IMR-90 (cell line): ENCODE measurements around the gene THSD7B. TPM values are rescaled to one million over a fixed set of nuclear protein-coding genes. Genes with fewer than 3 reads are reported as not detected.

Source experiments
- ATAC-seq: fragments of 200-7000 bp; cut with Tn5 transposase; 2 replicates; pipeline ENCODE4 v1.9.1; 2020; ENCODE audit warnings: low read depth, mild to moderate bottlenecking, moderate library complexity
- BruUV-seq: library from RNA; stranded (reverse); fragments of 400-500 nt; replicated peaks from 2 replicates; lab custom pipeline; 2021; lab: Mats Ljungman, UMichigan
- CTCF ChIA-PET: fragments of 300-600 bp; formaldehyde crosslinking; extraction: SDS; loops from one replicate; lab custom pipeline; 2021; ENCODE audit warnings: antibody characterized with exemption; lab: Yijun Ruan, JAX
- POLR2A ChIA-PET: fragments of 300-600 bp; sonication (Branson Sonifier 250); formaldehyde crosslinking; loops from one replicate; lab custom pipeline; 2022; ENCODE audit warnings: antibody characterized with exemption; ENCODE audit not compliant: unreplicated experiment; lab: Charles Lee
- DNase-seq: peaks from one replicate; pipeline ENCODE4 v3.0.0; 2013
- H2AFZ ChIP-seq: replicated peaks from 2 replicates; pipeline ENCODE3; 2013; ENCODE audit warnings: low read length, mild to moderate bottlenecking; ENCODE audit not compliant: poor library complexity
- H2AK5ac ChIP-seq: 2 replicates; pipeline ENCODE4 v1.6.1; 2013; ENCODE audit warnings: low read depth, low read length, inconsistent platforms
- H2AK9ac ChIP-seq: replicated peaks from 2 replicates; pipeline ENCODE3; 2013; ENCODE audit warnings: mild to moderate bottlenecking, low read depth, low read length, moderate library complexity; ENCODE audit not compliant: poor library complexity
- H2BK120ac ChIP-seq: 2 replicates; pipeline ENCODE4 v1.6.1; 2013; ENCODE audit warnings: low read depth, low read length, inconsistent platforms
- H2BK15ac ChIP-seq: 3 replicates; pipeline ENCODE4 v1.6.1; 2013; ENCODE audit warnings: low read depth, low read length, inconsistent platforms
- H2BK20ac ChIP-seq: 2 replicates; pipeline ENCODE4 v1.6.1; 2013; ENCODE audit warnings: low read depth, mild to moderate bottlenecking, inconsistent platforms, low read length, moderate library complexity
- H2BK5ac ChIP-seq: 2 replicates; pipeline ENCODE4 v1.6.1; 2013; ENCODE audit warnings: mild to moderate bottlenecking, low read depth, low read length, inconsistent platforms; ENCODE audit not compliant: poor library complexity, severe bottlenecking
- H3K14ac ChIP-seq: replicated peaks from 2 replicates; pipeline ENCODE4 v1.6.1; 2013; ENCODE audit warnings: low read depth, low read length, inconsistent platforms
- H3K18ac ChIP-seq: 2 replicates; pipeline ENCODE4 v1.6.1; 2013; ENCODE audit warnings: low read depth, low read length, control low read depth
- H3K23ac ChIP-seq: 2 replicates; pipeline ENCODE4 v1.6.1; 2013; ENCODE audit warnings: low read depth, low read length, inconsistent platforms
- H3K27ac ChIP-seq: 2 replicates; pipeline ENCODE4 v1.5.1; 2013; ENCODE audit warnings: mild to moderate bottlenecking, control low read depth, low read length; ENCODE audit not compliant: insufficient read depth
- H3K27me3 ChIP-seq: 2 replicates; pipeline ENCODE4 v1.6.1; 2013; ENCODE audit warnings: low read length; ENCODE audit not compliant: control insufficient read depth, insufficient read depth
- H3K36me3 ChIP-seq: 2 replicates; pipeline ENCODE4 v1.6.1; 2013; ENCODE audit warnings: low read length, mixed read lengths; ENCODE audit not compliant: control insufficient read depth, insufficient read depth
- H3K4ac ChIP-seq: 2 replicates; pipeline ENCODE4 v1.6.1; 2013; ENCODE audit warnings: low read depth, low read length, inconsistent platforms
- H3K4me1 ChIP-seq: 2 replicates; pipeline ENCODE4 v1.6.1; 2013; ENCODE audit warnings: low read length, mixed read lengths; ENCODE audit not compliant: control insufficient read depth, insufficient read depth
- H3K4me2 ChIP-seq: 2 replicates; pipeline ENCODE4 v1.6.1; 2013; ENCODE audit warnings: low read depth, mild to moderate bottlenecking, control low read depth, low read length, moderate library complexity
- H3K4me3 ChIP-seq: 2 replicates; pipeline ENCODE4 v1.5.1; 2013; ENCODE audit warnings: low read depth, mild to moderate bottlenecking, control low read depth, low read length, moderate library complexity; ENCODE audit not compliant: insufficient read depth
- H3K56ac ChIP-seq: 2 replicates; pipeline ENCODE4 v1.6.1; 2013; ENCODE audit warnings: low read length, inconsistent platforms; ENCODE audit not compliant: insufficient read depth; ENCODE audit errors: extremely low read depth
- H3K79me1 ChIP-seq, 2 experiments: 2 replicates each; pipeline ENCODE4 v1.6.1; 2013; ENCODE audit warnings: low read length in 2 of 2, inconsistent platforms in 1 of 2, low read depth in 1 of 2
- H3K9ac ChIP-seq: 2 replicates; pipeline ENCODE4 v1.6.1; 2013; ENCODE audit warnings: low read depth, low read length, control low read depth
- H3K9me1 ChIP-seq: 2 replicates; pipeline ENCODE4 v1.6.1; 2013; ENCODE audit warnings: low read length, inconsistent platforms; ENCODE audit not compliant: insufficient read depth
- H3K9me3 ChIP-seq: 2 replicates; pipeline ENCODE4 v1.6.1; 2013; ENCODE audit warnings: low read length; ENCODE audit not compliant: control insufficient read depth, insufficient read depth
- H4K20me1 ChIP-seq: 2 replicates; pipeline ENCODE4 v1.6.1; 2013; ENCODE audit warnings: low read length, inconsistent platforms; ENCODE audit not compliant: insufficient read depth
- H4K5ac ChIP-seq: 2 replicates; pipeline ENCODE4 v1.6.1; 2013; ENCODE audit warnings: mild to moderate bottlenecking, low read depth, low read length, control low read depth
- H4K8ac ChIP-seq, 2 experiments: 2 replicates each; pipeline ENCODE4 v1.6.1; 2013; ENCODE audit warnings: low read depth in 2 of 2, low read length in 2 of 2, control low read depth in 1 of 2, inconsistent platforms in 1 of 2
- H4K91ac ChIP-seq: 2 replicates; pipeline ENCODE4 v1.6.1; 2013; ENCODE audit warnings: low read depth, low read length, inconsistent platforms; ENCODE audit not compliant: insufficient read depth
- BHLHE40 ChIP-seq: fragments of 150-350 bp; IDR thresholded peaks from 2 replicates; pipeline ENCODE4 v1.6.1; 2016; ENCODE audit warnings: mild to moderate bottlenecking, low read depth, low read length
- CEBPB ChIP-seq: IDR thresholded peaks from 2 replicates; pipeline ENCODE4 v1.6.1; 2012; ENCODE audit warnings: low read depth, low read length, improper control_type of control experiment
- CHD1 ChIP-seq: IDR thresholded peaks from 2 replicates; pipeline ENCODE4 v1.6.1; 2012; ENCODE audit warnings: low read depth, low read length, improper control_type of control experiment
- CTCF ChIP-seq: conservative IDR thresholded peaks from 2 replicates; pipeline ENCODE4 v1.5.1; 2012; ENCODE audit warnings: mild to moderate bottlenecking, low read depth, low read length, improper control_type of control experiment
- ELK1 ChIP-seq: fragments of 150-350 bp; IDR thresholded peaks from 2 replicates; pipeline ENCODE4 v1.6.1; 2016; ENCODE audit warnings: low read depth, mild to moderate bottlenecking, low read length, moderate library complexity, borderline replicate concordance
- FOS ChIP-seq: fragments of 150-350 bp; IDR thresholded peaks from 2 replicates; pipeline ENCODE4 v1.6.1; 2016; ENCODE audit warnings: low read depth, low read length
- MAFK ChIP-seq: IDR thresholded peaks from 2 replicates; pipeline ENCODE4 v1.6.1; 2012; ENCODE audit warnings: low read depth, low read length, improper control_type of control experiment
- MAZ ChIP-seq: IDR thresholded peaks from 2 replicates; pipeline ENCODE4 v1.6.1; 2012; ENCODE audit warnings: low read depth, mild to moderate bottlenecking, low read length, improper control_type of control experiment, moderate library complexity, borderline replicate concordance
- MXI1 ChIP-seq: IDR thresholded peaks from 2 replicates; pipeline ENCODE4 v1.6.1; 2012; ENCODE audit warnings: low read depth, mild to moderate bottlenecking, low read length, moderate library complexity, borderline replicate concordance
- NFE2L2 ChIP-seq: fragments of 150-350 bp; IDR thresholded peaks from 2 replicates; pipeline ENCODE4 v1.6.1; 2016; ENCODE audit warnings: low read depth, mild to moderate bottlenecking, low read length
- POLR2A ChIP-seq: IDR thresholded peaks from 2 replicates; pipeline ENCODE4 v1.6.1; 2012; ENCODE audit warnings: mild to moderate bottlenecking, low read depth, low read length
- RAD21 ChIP-seq: IDR thresholded peaks from 2 replicates; pipeline ENCODE4 v1.6.1; 2012; ENCODE audit warnings: low read length, improper control_type of control experiment
- RCOR1 ChIP-seq: IDR thresholded peaks from 2 replicates; pipeline ENCODE4 v1.6.1; 2012; ENCODE audit warnings: mild to moderate bottlenecking, low read length, improper control_type of control experiment; ENCODE audit not compliant: insufficient replicate concordance
- RFX5 ChIP-seq: IDR thresholded peaks from 2 replicates; pipeline ENCODE4 v1.8.0; 2012; ENCODE audit warnings: low read depth, mild to moderate bottlenecking, low read length, moderate library complexity
- SMC3 ChIP-seq: fragments of 150-350 bp; IDR thresholded peaks from 2 replicates; pipeline ENCODE4 v1.6.1; 2016; ENCODE audit warnings: low read depth, mild to moderate bottlenecking, antibody characterized with exemption, low read length, moderate library complexity
- USF2 ChIP-seq: fragments of 150-350 bp; IDR thresholded peaks from 2 replicates; pipeline ENCODE4 v1.6.1; 2017; ENCODE audit warnings: mild to moderate bottlenecking, antibody characterized with exemption, low read length, low read depth
- whole genome bisulfite sequencing, 2 experiments: methylation state at CpG; one replicate each; pipeline versions ENCODE4 v1.1.5 to v1.1.7; 2013; ENCODE audit warnings: missing lambda C conversion rate in 2 of 2; ENCODE audit not compliant: insufficient read length in 1 of 2; ENCODE audit errors: extremely low coverage in 2 of 2; 5-methylcytosine and 5-hydroxymethylcytosine counted together
- dilution Hi-C: fragments of 300-500 bp; cut with HindIII; formaldehyde crosslinking; loops from one replicate; pipeline ENCODE4 v1.14.3; 2018; ENCODE audit warnings: low sequenced_read_pairs; ENCODE audit not compliant: unreplicated experiment
- in situ Hi-C: fragments of 300-500 bp; cut with MboI; formaldehyde crosslinking; loops from 3 replicates; pipeline ENCODE4 v1.14.3; 2019; ENCODE audit warnings: low sequenced_read_pairs, inconsistent platforms, mixed read lengths
- intact Hi-C: fragments of 100-400 bp; cut with micrococcal nuclease; formaldehyde crosslinking; loops from 2 replicates; pipeline ENCODE4 v1.10.0; 2022
- polyA plus RNA-seq, 3 experiments: library from polyadenylated mRNA; depleted of rRNA; stranded (reverse); fragments of >200 nt; gene quantifications; 2 replicates each; pipeline ENCODE4 v1.2.3, GENCODE V29; 2012; ENCODE audit warnings: low replicate concordance in 1 of 3
- total RNA-seq: library from RNA; depleted of rRNA; stranded (reverse); fragments of >200 nt; gene quantifications from 2 replicates; pipeline ENCODE4 v1.2.3, GENCODE V29; 2012

The THSD7B gene
- total and polyA plus RNA-seq, 2 of the 4 experiments (the other 2 are of a cell fraction): not detected

GRCh38 chr2:137539336-137539735 lies 774.0 kb downstream of the THSD7B start:
- H3K14ac ChIP-seq: no peak overlapping the region
- H3K27me3 ChIP-seq: no peaks in the 10 kb centered on the region
- H3K56ac ChIP-seq: no peak overlapping the region
- H3K9me3 ChIP-seq: 0 out of 2 replicates have a peak, but pooled peaks cover 3% of the 10 kb centered on the region
- TF ChIP-seq NFE2L2 (no peak), USF2 (no peak), SMC3 (no peak), RCOR1 (no peak), POLR2A (no peak), RFX5 (no peak), ELK1 (no peak), BHLHE40 (no peak), MXI1 (no peak), MAFK (no peak), FOS (no peak), CTCF (no peak), RAD21 (no peak), CHD1 (no peak), CEBPB (no peak), MAZ (no peak)
- no peaks in the 10 kb centered on the region for H3K36me3 ChIP-seq
- H4K5ac ChIP-seq: no peak overlapping the region
- H2BK20ac ChIP-seq: no peak overlapping the region
- intact Hi-C loops (loop anchor here (5.0 kb wide), 1 partner anchor 272 kb away; no protein-coding TSS in a partner anchor), in situ Hi-C loops (no loop called here), dilution Hi-C loops (no loop called here)
- H2AFZ ChIP-seq: no peak overlapping the region
- H3K4me1 ChIP-seq: no peaks in the 10 kb centered on the region
- H4K91ac ChIP-seq: no peak overlapping the region
- no peak overlapping the region for H2AK5ac ChIP-seq
- no CpG with 5 or more reads among the region's 1 CpG for WGBS, 2 experiments
- no TSS peak for BruUV-seq
- H3K18ac ChIP-seq: no peak overlapping the region
- CTCF ChIA-PET: no interaction called here
- ATAC-seq (no peak), DNase-seq (no peak)
- H4K8ac ChIP-seq: no peak overlapping the region
- no peak overlapping the region for H3K4me2 ChIP-seq
- no peak overlapping the region for H2BK120ac ChIP-seq
- no peak overlapping the region for H3K9ac ChIP-seq
- H3K23ac ChIP-seq: no peak overlapping the region
- no peaks in the 10 kb centered on the region for H3K79me1 ChIP-seq
- no peaks in the 10 kb centered on the region for H3K9me1 ChIP-seq
- no peak overlapping the region for H3K4me3 ChIP-seq
- POLR2A ChIA-PET: no interaction called here
- H2BK15ac ChIP-seq: no peak overlapping the region
- no peak overlapping the region for H3K4ac ChIP-seq
- H3K27ac ChIP-seq: no peak overlapping the region
- H2AK9ac ChIP-seq: no peak overlapping the region
- no peaks in the 10 kb centered on the region for H4K20me1 ChIP-seq
- no peak overlapping the region for H2BK5ac ChIP-seq
